ENCODE results near the gene GPC6.

DNA sequence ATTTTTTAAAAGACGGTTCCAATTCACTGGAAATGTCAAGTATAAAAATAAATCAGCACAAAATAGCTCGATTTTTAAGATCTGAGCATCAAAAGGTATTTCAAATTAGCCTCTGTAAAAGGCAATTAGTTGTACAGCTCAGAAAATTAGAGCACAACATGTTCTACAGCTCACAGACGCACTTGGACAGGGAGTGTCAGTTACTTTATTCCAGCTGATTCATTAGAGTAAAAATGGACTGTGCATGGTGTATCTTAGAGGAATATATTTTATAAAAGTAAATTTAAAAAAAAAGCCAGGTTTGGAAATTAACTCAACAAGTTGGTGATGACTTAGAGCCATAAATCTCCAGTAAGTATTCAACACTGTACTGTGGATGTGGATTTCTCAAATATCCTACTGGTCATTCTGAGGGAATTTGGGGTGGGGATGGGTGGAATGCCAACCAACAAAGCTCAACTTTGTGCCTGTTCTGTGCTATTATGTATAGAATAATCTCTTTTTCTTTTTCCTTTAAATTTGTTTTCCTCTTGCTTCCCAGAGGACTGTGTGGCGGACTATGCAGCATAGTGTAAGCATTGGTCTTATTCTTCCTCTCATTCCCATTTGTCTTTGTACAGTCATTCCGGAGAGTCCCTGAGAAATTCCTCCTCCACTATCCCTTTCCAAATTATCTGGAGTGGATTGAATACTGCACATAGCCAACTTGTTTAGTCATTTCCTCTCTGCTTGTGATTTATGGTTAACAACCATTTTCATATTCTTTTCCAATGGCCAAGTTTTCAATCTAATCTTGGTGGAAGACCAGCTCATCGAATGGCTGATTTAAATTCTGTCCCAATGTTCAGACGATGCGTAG, 1083.6 kb downstream of the GPC6 start:
- TF ChIP-seq CEBPB (IDR thresholded peaks at IDR 0.05) (no peak), EP300 (IDR thresholded peaks at IDR 0.05) (no peak), RFX5 (IDR thresholded peaks at IDR 0.05) (no peak), RAD21 (conservative IDR thresholded peaks at IDR 0.05 in 1 of 2, IDR thresholded peaks at IDR 0.05 in 1 of 2) (no peak), SMC3 (IDR thresholded peaks at IDR 0.05) (no peak), MYC (IDR thresholded peaks at IDR 0.05; ENCODE audit: borderline replicate concordance, low read length) (no peak), NFE2L2 (conservative IDR thresholded peaks at IDR 0.05; ENCODE audit: low read length) (no peak), MAZ (IDR thresholded peaks at IDR 0.05; ENCODE audit: borderline replicate concordance, low read depth, low read length) (no peak), CHD4 (IDR thresholded peaks at IDR 0.05; ENCODE audit: borderline replicate concordance) (no peak), BHLHE40 (IDR thresholded peaks at IDR 0.05; ENCODE audit: low read depth, low read length) (no peak)
- TF ChIP-seq, protein P1, sequence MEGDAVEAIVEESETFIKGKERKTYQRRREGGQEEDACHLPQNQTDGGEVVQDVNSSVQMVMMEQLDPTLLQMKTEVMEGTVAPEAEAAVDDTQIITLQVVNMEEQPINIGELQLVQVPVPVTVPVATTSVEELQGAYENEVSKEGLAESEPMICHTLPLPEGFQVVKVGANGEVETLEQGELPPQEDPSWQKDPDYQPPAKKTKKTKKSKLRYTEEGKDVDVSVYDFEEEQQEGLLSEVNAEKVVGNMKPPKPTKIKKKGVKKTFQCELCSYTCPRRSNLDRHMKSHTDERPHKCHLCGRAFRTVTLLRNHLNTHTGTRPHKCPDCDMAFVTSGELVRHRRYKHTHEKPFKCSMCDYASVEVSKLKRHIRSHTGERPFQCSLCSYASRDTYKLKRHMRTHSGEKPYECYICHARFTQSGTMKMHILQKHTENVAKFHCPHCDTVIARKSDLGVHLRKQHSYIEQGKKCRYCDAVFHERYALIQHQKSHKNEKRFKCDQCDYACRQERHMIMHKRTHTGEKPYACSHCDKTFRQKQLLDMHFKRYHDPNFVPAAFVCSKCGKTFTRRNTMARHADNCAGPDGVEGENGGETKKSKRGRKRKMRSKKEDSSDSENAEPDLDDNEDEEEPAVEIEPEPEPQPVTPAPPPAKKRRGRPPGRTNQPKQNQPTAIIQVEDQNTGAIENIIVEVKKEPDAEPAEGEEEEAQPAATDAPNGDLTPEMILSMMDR (IDR thresholded peaks at IDR 0.05): no peak
- TF ChIP-seq, protein P2, sequence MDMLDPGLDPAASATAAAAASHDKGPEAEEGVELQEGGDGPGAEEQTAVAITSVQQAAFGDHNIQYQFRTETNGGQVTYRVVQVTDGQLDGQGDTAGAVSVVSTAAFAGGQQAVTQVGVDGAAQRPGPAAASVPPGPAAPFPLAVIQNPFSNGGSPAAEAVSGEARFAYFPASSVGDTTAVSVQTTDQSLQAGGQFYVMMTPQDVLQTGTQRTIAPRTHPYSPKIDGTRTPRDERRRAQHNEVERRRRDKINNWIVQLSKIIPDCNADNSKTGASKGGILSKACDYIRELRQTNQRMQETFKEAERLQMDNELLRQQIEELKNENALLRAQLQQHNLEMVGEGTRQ (IDR thresholded peaks at IDR 0.05): no peak

All from A549 (cell line).